Nephron (organoid): ENCODE results near the gene SPATS2.
"Not testable (repeated sequence)": the region's sequence is repeated elsewhere in the genome, so short reads cannot be mapped to it uniquely, and the experiment has no call there.

Experiments used
- H3K27ac Mint-ChIP-seq, 3 experiments: 2 replicates each; pipeline ENCODE4 v1.8.0; 2020; ENCODE audit warnings: mixed read lengths in 3 of 3, mild to moderate bottlenecking in 2 of 3, moderate library complexity in 1 of 3
- H3K27me3 Mint-ChIP-seq: 2 replicates; pipeline ENCODE4 v1.8.0; 2021; ENCODE audit warnings: low read depth, mild to moderate bottlenecking, moderate library complexity, mixed read lengths
- H3K36me3 Mint-ChIP-seq: 2 replicates; pipeline ENCODE4 v1.8.0; 2020; ENCODE audit warnings: low read depth, mixed read lengths
- H3K4me1 Mint-ChIP-seq: 2 replicates; pipeline ENCODE4 v1.8.0; 2020; ENCODE audit warnings: mixed read lengths
- H3K4me3 Mint-ChIP-seq, 3 experiments: 2 replicates each; pipeline ENCODE4 v1.8.0; 2020; ENCODE audit warnings: mild to moderate bottlenecking in 3 of 3, mixed read lengths in 3 of 3, moderate library complexity in 2 of 3
- H3K9me3 Mint-ChIP-seq: 2 replicates; pipeline ENCODE4 v1.8.0; 2020; ENCODE audit warnings: mixed read lengths
- CTCF ChIP-seq, 3 experiments: fragments of 200-600 bp; sonication (generic); IDR thresholded peaks; one replicate each; pipeline ENCODE4 v1.5.0; 2021; ENCODE audit warnings: antibody characterized with exemption in 3 of 3; ENCODE audit not compliant: unreplicated experiment in 3 of 3

The SPATS2 gene

DNA sequence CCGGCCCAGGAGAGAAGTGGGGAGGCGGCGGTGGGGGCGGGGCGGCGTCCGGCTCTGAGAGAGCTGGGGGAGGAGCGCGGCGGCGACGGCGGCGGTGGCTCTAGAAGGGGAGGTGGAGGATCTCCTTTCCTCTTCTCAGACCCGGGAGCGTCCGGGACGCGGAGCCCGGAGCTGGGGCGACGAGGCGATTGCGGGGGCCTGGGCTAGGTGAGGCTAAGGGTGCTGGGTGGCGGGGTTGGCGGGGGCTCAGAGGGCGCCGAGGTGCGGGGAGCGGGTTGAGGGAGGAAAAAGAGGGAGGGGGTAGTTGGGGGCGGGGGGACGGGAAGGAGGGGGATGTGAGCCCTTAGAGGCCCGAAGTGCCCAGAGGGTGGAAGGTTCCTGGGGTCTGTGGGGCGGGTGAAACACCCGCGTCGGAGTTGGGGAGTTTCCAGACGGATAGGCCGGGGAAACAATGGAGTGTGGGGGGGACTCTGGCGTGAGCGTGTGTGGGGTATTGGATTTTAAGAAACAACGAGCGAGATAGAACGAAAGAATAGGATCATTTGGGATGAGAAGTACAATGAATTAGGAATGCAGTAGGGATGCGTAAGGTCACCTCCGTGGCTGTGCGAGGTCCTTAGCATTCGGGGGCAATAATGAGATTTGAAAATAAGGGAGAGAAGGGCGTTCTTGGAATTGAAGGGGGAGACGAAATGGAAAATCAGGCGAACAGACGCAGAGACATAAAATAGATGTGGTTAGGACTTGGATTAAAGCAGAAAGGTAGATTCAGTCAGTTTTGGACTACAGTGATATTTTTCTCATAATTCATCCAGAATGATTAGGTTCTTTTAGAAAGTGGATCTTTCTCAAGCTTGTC, at the start of gene SPATS2:
SPATS2 (plus strand) TSS at position 82 of the 859 bp plus-strand sequence. CDS start 93,551 bp downstream, outside the sequence.
- TF ChIP-seq CTCF (IDR thresholded peaks at IDR 0.05; ENCODE audit: unreplicated experiment in 3 of 3): no peak
- Mint-ChIP-seq H3K27me3 (no peaks in the 10 kb centered on the region), H3K36me3 (peaks cover 8% of the 10 kb centered on the region), H3K9me3 (no peaks in the 10 kb centered on the region), H3K4me1 (peaks cover 35% of the 10 kb centered on the region), H3K4me3 (peak within 1 kb of the TSS; percentile 87 to 95 (median 92)), H3K27ac (peak within 1 kb of the TSS; percentile 77 to 96 (median 94))

DNA sequence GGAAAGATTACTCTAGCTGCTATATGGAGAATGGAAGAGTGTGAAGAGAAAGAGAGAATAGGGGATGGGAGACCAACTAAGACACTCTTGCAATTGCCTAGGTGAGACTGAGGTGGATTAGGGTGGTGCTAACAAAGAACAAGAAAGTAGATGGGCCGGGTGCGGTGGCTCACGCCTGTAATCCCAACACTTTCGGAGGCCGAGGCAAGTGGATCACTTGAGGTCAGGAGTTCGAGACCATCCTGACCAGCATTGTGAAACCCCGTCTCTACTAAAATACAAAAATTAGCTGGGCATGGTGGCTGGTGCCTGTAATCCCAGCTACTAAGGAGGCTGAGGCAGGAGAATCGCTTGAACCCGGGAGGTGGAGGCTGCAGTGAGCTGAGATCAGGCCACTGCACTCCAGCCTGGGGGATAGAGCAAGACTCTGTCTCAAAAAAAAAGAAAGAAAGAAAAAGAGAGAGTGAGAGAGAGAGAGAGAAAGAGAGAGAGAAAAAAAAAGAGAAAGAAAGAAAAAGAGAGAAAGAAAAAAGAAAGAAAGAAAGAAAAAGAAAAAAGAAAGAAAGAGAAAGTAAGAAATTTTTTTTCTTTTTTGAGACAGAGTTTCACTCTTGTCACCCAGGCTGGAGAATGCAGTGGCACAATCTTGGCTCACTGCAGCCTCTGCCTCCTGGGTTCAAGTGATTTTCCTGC, 46.7 kb upstream of the SPATS2 start:
- peaks cover 13% of the 10 kb centered on the region for H3K27me3 Mint-ChIP-seq
- H3K4me3 Mint-ChIP-seq: peak overlapping the region; percentile 40 to 70 (median 55)
- not testable (repeated sequence) for H3K36me3 Mint-ChIP-seq, H3K27ac Mint-ChIP-seq, H3K9me3 Mint-ChIP-seq
- H3K4me1 Mint-ChIP-seq: peaks cover 14% of the 10 kb centered on the region

GRCh38 chr12:49322367-49322707, 44.9 kb upstream of the SPATS2 start:
- peaks cover 13% of the 10 kb centered on the region for H3K27me3 Mint-ChIP-seq
- TF ChIP-seq CTCF (IDR thresholded peaks at IDR 0.05; ENCODE audit: unreplicated experiment in 3 of 3): no peak
- H3K27ac Mint-ChIP-seq: peak overlapping the region in 2 of 3 experiments; percentile 72 to 86
- peaks cover 7% of the 10 kb centered on the region for H3K36me3 Mint-ChIP-seq
- H3K4me1 Mint-ChIP-seq: peaks cover 14% of the 10 kb centered on the region
- H3K4me3 Mint-ChIP-seq: peak overlapping the region; percentile 96 to 100 (median 97)
- no peaks in the 10 kb centered on the region for H3K9me3 Mint-ChIP-seq

DNA sequence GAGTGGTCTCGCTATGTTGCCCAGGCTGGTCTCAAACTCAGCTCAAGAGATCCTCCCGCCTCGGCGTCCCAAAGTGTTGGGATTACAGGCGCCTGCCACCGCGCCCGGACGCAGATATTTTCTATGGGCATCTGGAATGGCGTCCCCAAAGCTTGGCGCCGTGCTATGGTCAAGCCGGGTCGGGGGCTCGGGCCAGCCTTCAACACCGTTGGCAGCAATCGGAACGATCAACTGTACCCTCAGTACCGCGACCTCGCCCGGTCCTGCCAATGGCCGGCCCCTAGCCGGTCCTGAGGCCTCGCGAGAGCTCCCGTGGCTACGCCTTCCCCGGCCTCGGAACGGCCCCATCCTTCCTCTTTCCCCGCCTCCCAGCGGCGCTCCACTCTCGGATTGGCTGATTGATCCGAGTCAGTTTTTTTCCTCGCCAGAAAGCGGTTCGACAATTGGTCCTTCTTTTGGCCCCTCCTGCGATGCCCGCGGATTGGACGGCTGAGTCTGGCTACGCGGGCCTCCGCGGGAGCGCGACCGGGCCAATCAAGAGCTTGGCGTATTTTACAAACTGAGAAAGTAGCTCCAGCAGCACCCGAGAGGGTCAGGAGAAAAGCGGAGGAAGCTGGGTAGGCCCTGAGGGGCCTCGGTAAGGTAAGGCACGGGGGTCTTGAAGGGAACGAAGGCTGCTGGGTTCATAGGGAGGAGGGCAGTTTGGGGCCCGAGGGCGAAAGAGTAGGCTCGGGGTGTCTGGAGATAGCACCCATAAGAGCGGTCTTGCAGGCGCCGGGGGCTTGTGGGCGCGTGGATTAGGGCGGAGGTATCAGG, 44.3 kb upstream of the SPATS2 start, which contains the start of gene TROAP:
TROAP (plus strand) TSS at position 548 of the 816 bp plus-strand sequence. CDS start 354 bp downstream, outside the sequence.
- TF ChIP-seq CTCF (IDR thresholded peaks at IDR 0.05; ENCODE audit: unreplicated experiment in 3 of 3): no peak
- Mint-ChIP-seq H3K36me3 (peaks cover 13% of the 10 kb centered on the region), H3K4me1 (peaks cover 14% of the 10 kb centered on the region), H3K27ac (peak within 1 kb of the TSS; percentile 51 to 86 (median 72)), H3K4me3 (peak within 1 kb of the TSS; percentile 96 to 100 (median 97)), H3K27me3 (peaks cover 10% of the 10 kb centered on the region), H3K9me3 (no peaks in the 10 kb centered on the region)

- peak overlapping the region in 2 of 3 experiments; percentile 51 to 72 for H3K27ac Mint-ChIP-seq
- H3K27me3 Mint-ChIP-seq: peaks cover 5% of the 10 kb centered on the region
- peaks cover 14% of the 10 kb centered on the region for H3K4me1 Mint-ChIP-seq
- TF ChIP-seq CTCF (IDR thresholded peaks at IDR 0.05; ENCODE audit: unreplicated experiment in 3 of 3): no peak
- peaks cover 15% of the 10 kb centered on the region for H3K36me3 Mint-ChIP-seq
- H3K9me3 Mint-ChIP-seq: no peaks in the 10 kb centered on the region
- peak overlapping the region; percentile 96 to 100 (median 97) for H3K4me3 Mint-ChIP-seq
Measured at GRCh38 chr12:49323524-49324097, 43.7 kb upstream of the SPATS2 start.
